DMS79 (cell line): Measurements from ENCODE around the gene LRP8.

ENCODE experiments used
- DNase-seq: peaks from one replicate; lab custom pipeline; 2025; lab: John Stamatoyannopoulos, UW

LRP8 gene

DNA sequence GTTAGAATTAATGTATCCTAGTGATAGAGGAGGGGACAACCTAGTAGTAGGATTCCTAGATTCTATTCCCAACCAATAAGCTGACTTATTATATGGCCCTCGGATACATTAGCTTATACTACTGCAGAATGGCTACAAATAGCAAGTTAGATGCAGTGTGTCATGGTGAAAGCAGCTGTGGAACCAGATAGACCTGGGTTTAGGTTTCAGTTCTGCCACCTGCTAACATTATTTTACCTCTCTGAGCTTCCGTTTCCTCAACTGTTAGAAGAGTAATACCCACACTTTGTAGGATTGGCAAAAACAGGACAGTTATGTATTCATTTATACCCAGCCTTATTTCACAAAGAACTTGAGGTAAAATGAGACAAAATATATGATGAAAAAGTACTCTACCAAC lies 67.9 kb downstream of the LRP8 start:
- no peak for DNase-seq

DNA sequence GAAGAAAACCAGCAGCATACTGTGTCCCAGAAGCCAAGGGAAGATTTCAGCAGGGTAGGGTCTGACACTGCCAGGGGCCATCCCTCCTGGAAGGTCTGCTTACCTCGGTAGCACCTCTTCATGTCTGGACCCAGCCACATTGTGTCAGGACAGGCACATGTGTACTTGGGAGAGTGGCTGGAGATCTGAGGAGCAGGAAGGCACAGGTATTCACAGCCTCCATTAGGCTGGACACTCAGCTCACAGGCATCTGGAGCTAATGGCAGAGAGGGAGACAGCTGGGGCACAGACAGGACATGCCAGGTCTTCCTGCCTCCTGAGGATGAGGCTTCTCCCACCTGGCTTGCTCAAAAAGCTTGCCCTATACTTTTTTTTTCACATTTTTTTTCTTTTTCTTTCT lies 69.7 kb downstream of the LRP8 start:
- DNase-seq: no peak

DNA sequence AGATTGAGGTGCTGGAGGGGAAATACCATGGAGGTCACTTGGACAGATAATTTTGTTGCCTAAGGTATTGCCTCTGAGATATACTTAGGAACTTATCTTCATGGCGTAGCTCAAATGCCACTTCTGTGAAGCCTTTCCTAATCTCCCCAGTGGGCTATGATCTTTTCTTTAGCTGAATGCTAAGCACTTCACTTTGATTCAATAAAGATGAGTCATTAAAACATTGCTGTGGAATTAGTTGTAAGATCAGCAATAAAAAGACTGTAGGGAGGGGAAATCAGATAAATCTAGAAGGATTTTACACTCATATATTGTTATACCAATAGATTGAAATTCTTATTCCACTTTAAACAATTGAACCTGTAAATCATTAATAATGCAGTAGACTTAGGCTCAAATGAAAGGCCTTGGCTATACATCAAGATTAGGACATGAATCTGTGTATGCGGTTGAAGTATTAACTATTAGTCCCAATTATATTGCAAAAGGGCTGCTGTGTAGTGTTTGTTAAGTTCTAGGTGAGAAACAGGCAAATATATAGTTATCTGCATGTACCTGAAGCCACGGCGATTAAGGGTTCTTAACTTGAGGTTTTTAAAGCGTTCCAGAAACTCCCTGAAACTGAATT lies 70.3 kb downstream of the LRP8 start:
- no peak for DNase-seq

DNA sequence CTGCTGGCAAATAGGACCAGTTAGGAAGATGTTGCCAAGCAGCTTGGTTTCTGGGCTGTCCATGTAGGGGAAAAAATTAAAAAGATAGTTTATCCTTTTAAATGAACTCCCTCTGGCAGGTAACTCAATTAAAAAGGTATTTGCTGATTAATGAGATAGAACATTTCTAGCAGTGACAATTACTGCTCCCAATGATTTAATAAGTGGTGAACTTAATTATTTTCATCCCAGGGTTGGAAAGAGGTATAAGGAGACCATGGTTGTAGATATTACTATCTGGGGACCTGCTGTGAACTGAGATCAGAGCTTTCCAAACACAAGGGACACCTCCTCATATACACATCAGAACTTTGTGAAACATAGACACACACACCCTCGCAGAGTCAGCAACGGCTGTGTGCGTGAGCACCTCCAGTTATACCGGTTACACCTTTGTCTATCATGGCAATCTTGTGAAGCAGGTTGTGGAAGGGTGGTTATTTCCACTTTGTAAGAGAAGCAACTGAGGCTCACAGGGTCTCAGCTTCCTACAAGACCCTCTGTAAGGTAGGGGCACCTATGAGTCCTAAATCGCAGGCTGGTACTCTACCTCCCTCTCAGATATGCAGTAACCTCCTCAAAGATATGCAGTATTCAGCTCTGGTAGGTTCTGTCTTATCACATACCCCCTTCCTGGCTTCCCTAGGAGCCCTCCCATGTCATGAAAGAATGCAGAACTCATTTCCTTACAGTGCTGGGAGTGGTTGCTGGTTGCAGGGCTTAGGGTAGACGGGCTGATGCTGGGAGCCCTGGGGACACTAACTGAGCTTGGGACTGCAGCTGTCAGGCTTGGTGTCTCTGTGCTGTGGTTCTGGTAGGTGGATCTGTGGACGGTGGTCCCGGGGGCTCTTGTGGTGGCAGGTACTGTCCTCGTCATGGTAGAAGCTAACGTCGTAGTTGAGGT lies 71.1 kb downstream of the LRP8 start:
- DNase-seq: no peak

DNA sequence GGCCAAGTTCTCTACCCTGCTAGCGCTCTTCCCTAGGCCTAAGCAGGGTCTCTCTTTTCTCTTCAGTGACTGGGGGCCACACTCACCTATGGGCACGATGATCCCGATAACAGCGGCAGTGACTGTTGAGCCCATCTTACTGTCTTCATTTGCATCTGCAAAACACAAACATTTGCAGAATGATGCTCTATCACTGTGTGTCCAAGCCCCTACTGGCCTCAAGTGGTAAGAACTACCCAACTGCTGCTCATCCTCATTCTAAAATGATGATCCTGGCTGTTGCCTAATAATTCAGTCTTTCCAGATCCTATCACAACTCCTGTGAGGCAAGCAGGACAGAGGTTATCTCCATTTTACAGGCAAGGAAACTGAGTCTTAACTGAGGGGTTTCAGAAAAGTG lies 72.8 kb downstream of the LRP8 start:
- no peak for DNase-seq

DNA sequence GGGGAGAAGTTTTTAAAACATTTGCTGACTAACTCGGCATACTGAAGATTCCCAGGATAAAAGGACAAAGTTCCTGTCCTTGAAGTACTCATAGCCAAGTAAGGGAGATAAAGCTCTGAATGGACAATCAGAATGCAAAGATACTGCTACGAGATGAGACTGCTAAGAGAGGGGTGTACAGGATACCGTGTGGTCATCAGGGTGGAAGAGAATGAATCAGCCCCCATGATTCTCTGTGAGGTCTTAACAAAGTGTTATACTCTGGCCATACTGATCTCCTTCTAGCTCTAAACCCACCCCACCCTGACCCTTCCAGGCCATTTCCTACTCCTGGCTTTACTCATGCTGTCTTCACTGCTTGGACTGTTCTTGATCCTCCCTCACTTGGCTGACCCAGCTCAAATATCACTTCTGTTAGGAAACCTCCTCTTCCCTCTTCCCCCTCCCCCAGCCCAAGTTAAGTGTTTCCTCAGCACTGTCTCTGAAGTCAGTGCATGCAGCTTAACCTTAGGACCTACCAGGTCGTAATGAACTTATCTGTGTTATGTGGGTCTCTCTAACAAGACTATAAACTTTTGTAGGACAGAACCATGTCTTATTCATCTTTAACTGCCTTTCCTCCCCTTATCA lies 73.7 kb downstream of the LRP8 start:
- DNase-seq: no peak

DNA sequence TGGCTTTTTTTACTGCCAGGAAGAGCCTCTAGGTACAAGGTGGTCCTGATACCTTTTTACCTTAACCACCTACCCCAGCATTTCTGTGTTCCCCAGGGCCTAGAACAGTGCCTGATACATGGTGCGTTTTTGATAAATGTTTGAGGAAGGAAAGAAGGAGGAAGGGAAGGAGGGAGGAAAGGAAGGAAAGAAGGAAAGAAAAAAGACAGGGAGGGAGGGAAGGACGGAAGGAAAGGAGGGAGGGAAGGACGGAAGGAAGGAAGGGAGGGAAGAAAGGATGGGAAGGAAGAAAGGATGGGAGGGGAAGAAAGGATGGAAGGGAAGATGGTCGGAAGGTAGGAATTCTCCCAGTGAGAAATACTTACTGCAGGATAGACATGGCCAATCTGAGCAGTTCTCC lies 77.5 kb downstream of the LRP8 start:
- no peak for DNase-seq

DNA sequence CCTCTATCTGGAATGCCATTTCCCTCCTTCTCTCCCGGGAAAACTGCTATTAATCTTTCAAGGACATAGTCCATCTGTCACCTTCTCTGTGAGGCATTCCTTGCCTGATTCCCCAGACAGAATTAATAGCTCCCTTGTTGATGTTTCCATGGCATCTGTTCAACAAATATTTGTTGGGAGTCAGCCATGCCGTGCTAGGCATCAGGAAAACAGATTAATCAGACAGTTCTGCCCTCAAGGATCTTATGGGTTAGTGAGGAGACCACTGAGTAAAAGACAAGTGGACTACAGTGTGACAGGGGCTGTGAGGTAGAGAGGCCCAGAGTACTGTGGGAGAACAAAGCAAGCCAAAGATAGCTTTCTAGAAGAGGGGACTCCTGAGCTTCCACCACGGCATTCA lies 78.2 kb downstream of the LRP8 start:
- no peak for DNase-seq

DNA sequence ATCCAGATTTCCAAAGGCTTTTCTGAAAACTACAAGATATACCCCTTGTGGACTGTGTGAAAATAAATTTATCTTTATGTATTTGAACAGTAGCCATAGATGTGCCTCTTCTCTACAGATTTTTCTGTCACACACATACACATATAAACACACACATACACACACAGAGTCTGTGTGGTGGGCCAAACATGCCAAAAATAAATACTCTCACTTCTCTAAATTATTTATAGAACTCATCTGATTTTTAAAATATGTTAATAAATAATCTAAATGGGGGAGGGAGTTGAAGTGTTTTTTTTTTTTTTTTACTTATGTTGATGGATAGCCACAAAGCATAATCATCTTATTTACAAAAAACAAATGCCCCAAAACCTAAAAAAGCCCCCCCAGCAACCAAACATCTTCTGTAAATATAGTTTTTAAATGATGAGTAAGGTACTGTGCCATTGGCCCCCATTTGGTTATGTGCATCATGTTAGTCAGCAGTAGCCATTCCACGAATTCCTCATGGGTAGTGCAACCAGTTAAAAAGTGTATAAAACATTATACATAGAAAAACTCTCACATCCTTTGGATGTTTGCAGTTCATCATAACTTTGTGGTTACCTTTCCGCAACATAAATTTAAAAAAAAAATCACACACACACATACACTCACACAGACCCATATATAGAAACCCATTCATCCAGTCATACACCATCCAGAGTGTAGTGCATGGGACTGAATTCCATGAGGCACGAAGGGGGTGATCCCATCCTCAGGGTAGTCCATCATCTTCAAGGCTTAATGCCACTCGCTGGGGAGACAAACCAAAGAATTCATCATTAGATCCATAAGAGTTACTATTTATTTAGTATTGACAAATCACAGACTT lies 81.4 kb downstream of the LRP8 start:
- no peak for DNase-seq

DNA sequence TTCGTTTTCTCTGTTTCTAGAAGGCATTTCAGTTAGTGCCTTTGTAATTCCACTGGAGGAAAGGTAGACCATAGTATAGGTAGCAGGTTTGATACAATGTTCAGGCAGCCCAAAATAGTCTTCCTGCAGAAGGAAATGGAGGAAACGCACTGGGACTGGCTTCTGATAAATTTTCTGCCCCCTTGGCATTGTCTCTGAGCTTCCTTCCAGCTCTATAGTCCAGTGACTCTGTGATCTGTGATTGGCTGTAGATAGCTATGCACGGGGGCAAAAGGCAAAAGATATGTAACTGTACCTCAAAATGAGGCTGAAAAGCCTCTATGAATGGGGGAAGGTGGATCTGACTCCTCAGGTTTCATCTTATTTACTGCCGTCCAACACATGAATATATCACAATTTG lies 83.7 kb downstream of the LRP8 start:
- DNase-seq: no peak

DNA sequence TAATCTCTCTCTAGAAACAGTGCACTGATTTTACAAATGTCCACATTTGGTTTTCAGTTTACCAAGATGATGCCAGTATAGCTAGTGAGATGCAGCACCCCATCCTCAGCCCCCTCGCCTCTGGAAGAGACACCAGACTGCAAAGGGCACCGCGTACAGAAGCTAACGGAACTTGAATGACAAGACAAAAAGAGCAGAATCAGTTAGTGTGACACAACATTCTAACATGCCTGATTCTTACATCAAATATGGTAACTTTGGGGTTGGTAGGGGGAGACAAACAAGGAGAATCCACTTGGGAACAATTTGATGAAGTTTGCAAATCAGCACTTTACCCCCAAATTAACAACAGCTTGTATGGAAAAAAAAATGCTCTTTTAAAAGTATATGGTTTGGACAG lies 85.5 kb downstream of the LRP8 start:
- no peak for DNase-seq

DNA sequence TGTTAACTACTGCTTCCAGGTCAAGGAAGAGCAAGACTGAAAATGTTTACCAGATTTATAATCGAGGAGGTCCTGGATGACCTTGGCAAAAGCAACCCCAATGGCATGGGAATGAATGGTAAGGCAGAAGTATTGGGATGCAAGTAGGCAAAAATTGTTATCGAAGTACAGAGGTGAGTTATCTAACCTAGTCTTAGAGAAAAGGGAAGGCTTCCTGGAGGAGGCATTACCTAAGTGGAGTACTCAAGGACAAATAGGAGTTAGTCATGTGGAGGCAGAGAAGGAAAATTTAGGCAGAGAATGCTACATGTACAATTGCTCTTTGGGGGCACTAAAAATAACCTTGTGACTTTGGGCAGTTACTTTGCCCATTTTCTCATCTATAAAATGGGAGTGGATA lies 86.0 kb downstream of the LRP8 start:
- no peak for DNase-seq

DNA sequence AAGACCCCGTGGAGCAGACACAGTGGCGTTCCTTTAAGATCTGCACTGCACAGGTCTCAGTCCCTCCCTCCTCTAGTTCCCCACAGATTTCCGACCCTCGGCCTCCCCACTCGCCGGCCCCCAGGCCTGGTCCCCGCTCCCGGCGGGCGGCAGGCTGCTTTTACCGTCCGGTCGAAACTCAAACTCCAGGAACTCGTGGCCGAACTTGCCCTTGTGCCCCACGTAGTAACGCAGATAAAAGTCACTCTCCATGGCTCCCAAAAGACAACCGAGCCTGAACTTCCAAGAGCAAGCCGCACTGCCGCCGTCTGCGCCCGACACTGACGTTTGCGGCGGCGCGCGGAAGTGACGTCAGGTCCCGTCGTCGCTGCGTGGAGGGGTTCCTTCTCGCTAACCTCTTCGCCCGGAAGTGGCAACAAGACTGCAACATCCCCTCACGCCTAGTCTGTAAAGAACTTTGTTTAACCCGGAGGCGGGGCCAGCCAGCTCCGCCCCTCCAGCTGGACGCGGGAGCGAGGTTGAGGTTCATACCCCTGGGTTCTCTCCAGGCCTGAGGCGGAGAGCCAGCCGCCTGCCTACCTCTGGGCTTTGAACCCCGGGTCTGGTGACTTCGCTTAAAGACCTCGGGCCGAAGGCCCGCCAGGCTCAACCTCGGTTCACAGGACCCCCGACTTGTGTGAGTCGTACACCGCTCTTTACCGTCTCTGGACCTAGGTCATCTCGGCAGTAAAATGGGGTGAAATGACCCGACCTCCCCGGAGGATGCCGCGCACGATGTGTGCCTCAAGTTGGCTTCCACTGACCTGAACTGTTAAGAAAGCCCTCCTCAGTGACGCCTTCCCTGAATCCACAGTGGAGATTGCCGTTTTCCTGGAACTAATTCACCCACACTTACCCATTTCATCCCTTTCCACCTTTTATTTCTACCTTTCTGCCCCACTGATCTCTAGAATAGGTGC lies 89.4 kb downstream of the LRP8 start, which contains the start of gene MAGOH:
Gene MAGOH (minus strand): TSS at position 322 of the 959 bp plus-strand sequence. CDS start 70 bp downstream, at position 252.
- peak; percentile 89 for DNase-seq

DNA sequence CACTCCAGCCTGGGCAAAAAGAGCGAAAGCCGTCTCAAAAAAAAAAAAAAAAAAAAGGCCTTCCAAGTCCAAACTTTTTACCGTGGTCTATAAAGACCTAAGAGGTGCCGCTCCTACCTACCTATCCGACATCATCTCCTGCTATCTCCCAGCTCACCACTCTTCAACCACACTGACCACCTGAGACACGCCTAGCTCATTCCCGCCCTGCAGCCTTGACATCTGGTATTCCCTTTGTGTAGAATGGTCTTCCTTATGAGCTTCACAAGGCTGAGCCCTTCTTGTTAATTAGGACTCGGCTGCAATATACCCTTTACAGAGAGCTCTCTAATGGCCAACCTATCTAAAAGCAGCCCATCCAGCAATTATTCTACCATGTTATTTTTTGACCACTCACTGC lies 90.2 kb downstream of the LRP8 start:
- DNase-seq: no peak

DNA sequence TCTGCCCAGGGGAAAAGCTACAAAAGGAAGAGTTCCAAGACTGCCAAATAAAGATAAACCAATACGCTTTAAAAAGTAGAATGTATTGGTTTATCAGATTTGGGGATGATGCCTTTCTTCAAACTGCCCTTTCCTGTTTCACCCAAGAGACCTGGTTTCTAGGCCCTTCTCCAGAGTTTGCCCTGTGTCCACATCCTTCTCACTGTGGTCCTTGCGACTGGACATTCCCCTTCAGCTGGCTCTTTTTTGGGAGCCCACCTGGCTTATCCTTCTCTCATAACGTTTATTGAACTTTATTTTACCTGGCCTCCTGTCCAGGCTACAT lies 106.9 kb downstream of the LRP8 start:
- DNase-seq: no peak

DNA sequence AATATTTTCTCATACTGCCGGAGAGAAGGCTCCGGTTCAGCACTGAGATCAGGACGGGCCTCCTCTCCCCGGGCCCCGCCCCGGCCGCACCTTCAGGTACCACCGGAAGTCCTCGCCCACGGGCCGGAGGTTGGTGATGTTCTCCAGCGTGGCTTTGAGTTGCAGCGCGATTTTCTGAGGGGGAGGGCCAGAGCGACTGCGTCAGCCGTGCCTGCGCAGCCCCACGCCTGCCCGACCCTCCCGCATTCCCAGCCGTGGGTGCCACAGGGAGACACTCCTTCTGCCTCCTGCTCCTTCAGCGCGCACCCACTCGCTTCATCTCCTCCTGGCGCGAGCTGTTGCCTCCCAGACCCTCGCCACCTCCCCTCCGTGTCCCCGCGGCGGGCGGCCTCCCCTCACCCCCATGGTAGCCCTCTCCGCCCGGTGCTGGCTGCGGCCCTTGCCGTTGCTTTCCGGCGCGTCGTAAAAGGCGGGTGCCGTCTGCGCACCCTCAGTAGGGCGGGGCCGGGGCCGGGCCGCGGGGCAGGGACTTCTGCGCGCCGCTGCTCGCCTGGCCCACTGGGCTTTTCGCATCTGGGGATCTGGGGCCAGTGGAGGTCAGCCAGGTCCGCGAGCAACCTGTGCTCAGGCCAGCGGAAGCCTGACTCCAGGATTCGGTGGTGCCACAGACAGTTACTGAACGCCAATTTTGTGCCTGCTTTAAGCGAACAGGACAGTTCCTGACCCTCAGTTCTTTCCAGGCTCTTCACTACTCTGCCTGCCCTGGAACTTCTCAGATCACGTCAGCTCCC lies 107.5 kb downstream of the LRP8 start, which contains the start of gene CZIB:
Gene CZIB (minus strand): TSS at position 464 of the 791 bp plus-strand sequence. CDS start 59 bp downstream, at position 405.
- peak; percentile 82 for DNase-seq

DNA sequence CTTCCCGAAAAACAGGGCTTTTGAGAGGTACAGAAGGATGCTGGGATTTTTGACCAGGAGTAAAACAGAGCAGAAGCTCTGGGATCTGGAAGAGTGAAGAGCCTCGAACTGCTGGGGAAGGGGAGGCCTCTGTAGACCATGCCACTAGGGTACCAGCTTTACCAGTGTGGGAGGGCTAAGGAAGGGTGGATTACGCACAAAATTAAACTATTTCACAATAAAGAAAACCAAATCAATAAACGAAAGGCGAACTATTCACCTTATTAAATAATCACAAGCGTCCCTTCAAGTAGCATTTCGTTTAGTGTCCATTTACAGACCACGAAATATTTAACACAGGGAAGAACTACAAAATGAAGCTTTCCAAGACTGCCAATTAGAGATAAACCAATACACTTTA lies 108.2 kb downstream of the LRP8 start:
- no peak for DNase-seq

DNA sequence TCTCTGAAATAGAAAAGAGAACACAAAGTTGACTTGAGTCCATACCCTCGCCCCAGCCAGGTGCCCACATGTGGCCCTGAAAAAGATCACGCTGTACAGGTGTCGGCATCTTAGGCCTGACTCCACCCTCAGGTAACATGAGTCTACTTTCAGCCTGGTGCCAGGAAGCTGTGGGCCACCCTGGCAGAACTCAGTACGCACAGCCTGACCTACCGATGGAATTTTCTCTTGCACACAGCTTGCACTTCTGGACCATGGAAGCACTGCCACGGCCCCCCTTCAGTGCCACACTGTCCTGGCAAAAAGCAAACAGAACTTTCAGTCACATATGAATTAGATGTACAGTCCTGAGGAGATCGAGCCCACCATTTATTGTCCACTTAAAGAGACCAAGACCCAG lies 109.7 kb downstream of the LRP8 start:
- no peak for DNase-seq

DNA sequence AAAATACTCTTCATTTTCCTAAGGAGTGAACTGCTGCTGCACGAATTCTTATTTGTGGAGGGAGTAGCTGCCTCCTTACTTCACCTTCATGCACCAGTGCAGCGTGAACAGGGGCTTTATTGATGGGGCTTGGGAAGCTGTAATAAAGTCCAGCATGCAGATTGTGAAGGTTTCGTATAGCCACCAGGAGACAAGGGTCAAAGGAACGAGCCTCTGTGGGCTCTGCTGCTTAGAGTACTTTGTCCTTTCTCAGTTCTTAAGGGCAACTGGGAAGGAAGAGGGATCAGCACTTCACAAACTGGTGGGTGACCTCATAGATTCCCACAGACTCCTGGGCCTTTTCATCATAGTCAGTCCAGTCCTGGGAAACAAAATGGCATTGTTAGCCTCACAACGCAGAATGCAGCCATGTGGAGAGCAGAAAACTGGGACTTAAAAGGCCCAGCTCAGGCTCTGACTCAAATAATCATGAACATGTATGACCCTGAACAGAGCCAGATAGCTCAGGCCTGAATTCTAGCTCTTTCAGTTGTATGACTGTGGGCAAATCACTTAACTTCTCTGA lies 113.4 kb downstream of the LRP8 start:
- no peak for DNase-seq

DNA sequence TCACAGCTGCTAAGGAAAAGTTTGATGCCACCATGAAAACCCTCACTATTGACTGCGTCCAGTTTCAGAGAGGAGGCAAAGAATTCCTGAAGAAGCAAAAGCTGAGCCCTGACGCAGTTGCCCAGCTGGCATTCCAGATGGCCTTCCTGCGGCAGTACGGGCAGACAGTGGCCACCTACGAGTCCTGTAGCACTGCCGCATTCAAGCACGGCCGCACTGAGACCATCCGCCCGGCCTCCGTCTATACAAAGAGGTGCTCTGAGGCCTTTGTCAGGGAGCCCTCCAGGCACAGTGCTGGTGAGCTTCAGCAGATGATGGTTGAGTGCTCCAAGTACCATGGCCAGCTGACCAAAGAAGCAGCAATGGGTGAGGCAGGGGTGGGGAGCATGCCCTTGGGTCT lies 116.9 kb downstream of the LRP8 start:
- DNase-seq: no peak
